GM15510 (cell line): ENCODE data around the gene SEMA4D.

ENCODE experiments used
- POLR2A ChIP-seq: IDR thresholded peaks from 3 replicates; pipeline ENCODE4 v1.6.1; 2011; ENCODE audit warnings: borderline replicate concordance; ENCODE audit not compliant: insufficient read length; ENCODE audit errors: extremely low read depth

Gene SEMA4D

GRCh38 chr9:89359751-89360261, 138.1 kb downstream of the SEMA4D start:
- no peak for TF ChIP-seq POLR2A

GRCh38 chr9:89358985-89359384, 138.9 kb downstream of the SEMA4D start:
- no peak for TF ChIP-seq POLR2A

- TF ChIP-seq POLR2A: no peak
These were observed 139.5 kb downstream of the SEMA4D start for GRCh38 chr9:89358376-89358916.

GRCh38 chr9:89357331-89358197, 140.3 kb downstream of the SEMA4D start:
- TF ChIP-seq POLR2A: no peak

- no peak for TF ChIP-seq POLR2A
These were observed 141.1 kb downstream of the SEMA4D start for GRCh38 chr9:89356782-89357181.

- TF ChIP-seq POLR2A: no peak
These were observed 143.4 kb downstream of the SEMA4D start for GRCh38 chr9:89354471-89354870.

GRCh38 chr9:89353989-89354388, 143.9 kb downstream of the SEMA4D start:
- TF ChIP-seq POLR2A: no peak

- no peak for TF ChIP-seq POLR2A
These were observed 144.9 kb downstream of the SEMA4D start for GRCh38 chr9:89352874-89353649.

- TF ChIP-seq POLR2A: no peak
These were observed 145.5 kb downstream of the SEMA4D start for GRCh38 chr9:89352451-89352850.

- TF ChIP-seq POLR2A: no peak
These were observed 146.2 kb downstream of the SEMA4D start for GRCh38 chr9:89351584-89352300.

- no peak for TF ChIP-seq POLR2A
These were observed 146.8 kb downstream of the SEMA4D start for GRCh38 chr9:89350988-89351557.

- TF ChIP-seq POLR2A: no peak
These were observed 148.3 kb downstream of the SEMA4D start for GRCh38 chr9:89349607-89350006.

- no peak for TF ChIP-seq POLR2A
These were observed 150.3 kb downstream of the SEMA4D start for GRCh38 chr9:89347651-89348050.

GRCh38 chr9:89346696-89347095, 151.2 kb downstream of the SEMA4D start:
- TF ChIP-seq POLR2A: no peak
